GM21390 (cell line): ENCODE data around the gene ISLR.

ENCODE experiments used
- ATAC-seq: cut with Tn5 transposase; IDR thresholded peaks from one replicate; pipeline ENCODE4 v1.9.1; 2021; ENCODE audit not compliant: unreplicated experiment

Gene ISLR

GRCh38 chr15:74173380-74174218, at the start of gene ISLR:
TSS of gene ISLR (plus strand) at chr15:74173710. CDS start at chr15:74174859, 1,149 bp downstream.
- no peak for ATAC-seq

- no peak for ATAC-seq
Measured at GRCh38 chr15:74124196-74124595, 49.3 kb upstream of the ISLR start.

GRCh38 chr15:74124759-74125158, 48.8 kb upstream of the ISLR start:
- ATAC-seq, result no peak

DNA sequence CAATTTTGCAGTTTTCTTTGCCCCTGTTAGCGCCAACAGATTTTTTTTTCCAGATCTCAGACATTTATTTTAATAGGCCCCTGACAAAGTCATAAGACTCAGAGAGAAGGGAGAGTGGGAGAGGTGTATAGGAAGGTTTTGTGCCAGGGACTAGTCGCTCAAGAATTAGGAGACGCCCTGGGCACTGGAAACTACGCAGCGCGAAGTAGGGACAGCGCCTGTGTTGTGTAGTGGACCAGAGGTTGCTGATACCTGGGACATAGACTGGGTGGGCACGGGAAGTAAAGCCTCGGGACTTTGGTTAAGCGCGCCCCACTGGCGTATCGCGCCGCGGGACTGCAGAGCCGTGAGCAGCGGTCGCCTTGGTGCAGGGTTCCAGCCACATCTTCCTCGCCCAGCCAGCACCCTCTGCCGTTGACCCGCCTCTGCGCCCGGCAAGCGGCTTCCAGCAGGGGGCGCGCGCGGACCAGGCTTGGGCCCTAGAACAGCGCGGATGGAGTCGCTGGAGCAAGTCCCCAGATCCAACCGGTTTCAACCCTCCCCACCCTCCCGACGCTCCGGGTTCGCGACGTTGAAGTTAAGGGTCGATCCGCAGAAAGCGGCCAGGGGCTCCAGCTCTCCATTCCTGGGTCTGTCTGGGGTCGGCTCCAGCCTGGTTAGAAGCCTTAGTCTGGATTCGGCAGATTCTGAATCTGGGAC, 46.1 kb upstream of the ISLR start:
- ATAC-seq, result peak; percentile 55

DNA sequence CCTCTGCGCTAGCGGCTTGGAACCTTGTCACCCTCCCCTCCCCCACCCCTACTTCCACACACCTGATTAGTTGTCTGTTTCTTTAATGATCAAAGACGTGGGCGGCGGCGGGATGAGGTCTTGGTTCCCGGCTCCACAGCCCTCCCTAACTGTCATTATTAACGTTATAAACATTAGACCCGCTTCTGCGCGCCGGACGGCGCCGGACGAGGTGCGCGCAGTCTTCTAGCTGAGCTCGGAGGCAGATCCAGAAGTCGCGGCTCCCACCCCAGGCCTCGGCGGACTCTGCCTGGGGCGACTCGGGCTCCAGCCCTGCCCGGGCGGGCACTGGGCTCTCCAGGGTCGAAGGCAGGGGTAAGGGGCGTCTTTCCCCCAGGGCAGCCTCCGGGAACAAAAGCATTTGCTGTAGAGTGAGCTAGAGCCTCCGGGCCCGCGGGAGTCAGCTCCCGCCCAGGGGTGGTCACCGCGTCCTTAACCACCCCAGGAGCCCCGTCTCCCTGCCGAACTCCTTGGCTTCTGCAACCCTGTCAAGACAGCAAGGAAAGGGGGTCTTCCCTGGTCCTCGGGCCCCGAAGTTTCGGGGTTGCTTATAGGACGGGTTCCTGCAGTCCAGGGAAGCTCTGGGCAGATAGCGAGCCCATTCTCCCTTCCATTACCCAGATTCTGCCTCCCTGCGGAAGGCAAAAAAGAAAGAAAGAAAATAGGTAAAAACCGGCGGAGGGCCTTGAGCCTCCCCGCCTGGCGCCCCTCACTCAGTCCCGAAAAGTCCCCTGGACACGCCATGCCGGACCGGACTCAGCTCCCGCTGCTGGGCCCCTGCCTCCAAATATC, 45.3 kb upstream of the ISLR start:
- no peak for ATAC-seq

GRCh38 chr15:74128785-74129585, 44.5 kb upstream of the ISLR start:
- no peak for ATAC-seq

DNA sequence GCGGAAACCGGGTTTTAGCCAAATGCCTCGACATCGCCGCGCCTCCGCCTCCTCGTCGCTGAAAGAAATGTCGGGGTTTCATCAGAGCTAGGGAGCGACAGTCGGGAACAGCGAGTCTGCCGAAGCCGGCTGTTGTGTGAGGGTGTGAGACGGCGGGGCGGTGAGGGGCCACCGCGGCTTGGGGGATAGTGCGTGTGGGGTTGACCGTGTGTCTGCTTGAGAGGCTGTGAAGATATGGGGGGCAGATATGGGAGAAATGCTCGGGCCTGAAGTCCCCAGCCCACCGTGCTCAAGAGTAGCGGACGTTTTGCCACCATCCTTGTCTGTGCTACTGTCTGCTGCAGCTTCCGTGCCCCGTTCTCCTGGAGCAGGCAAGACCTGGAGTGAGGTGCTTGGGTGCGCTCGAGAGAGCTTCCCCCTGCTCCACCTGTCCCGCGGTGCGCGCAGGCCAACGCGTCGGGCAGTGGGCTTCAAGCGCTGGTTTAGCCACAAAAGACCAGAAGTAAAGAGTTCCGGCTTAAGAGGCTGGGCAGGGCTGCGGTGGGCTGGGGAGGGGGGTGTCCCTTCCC, 43.8 kb upstream of the ISLR start:
- no peak for ATAC-seq

- ATAC-seq, result no peak
Measured at GRCh38 chr15:74130155-74130848, 43.2 kb upstream of the ISLR start, which contains the start of gene ISLR2. TSS of gene ISLR2 (plus strand) at chr15:74130586. CDS start at chr15:74132755, 2,169 bp downstream.

- ATAC-seq, result no peak
Measured at GRCh38 chr15:74130849-74131627, 42.5 kb upstream of the ISLR start.

DNA sequence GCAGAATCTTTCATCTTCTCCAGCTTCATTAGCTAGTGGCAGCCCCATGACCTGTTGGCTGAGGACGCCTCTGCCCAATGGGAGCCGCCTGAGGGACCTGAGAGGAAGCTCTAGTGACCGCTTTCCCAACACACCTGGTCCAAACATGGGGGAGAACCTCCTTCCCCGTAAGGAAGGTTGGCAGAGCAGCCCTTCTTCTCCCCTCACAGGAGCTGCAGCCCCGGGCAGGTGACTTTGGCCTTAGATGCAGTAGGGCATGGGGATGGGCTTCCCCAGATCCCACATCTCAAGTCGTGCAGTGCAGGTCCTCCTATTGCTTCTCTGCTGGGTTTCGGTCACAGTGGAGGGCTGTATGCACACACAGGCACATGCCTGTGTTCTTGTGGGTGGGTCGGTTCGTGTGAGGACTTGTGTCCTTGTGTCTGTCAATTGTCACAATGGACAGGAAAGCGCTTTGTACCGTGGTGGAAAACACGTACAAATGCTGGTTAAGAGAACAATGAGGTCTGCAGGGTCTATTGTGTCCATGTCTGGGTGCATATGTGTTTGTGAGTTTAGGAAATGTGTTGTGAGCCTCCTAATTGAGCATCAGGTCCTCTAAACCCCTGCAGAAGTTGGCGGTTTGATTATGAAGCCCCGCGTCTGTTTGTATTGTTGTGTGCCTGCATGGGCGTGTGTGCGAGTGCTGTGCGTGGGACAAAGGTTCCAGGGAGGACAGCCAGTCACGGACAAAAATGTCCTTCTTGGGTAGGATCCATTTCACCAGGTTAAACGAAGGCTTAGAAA, 41.7 kb upstream of the ISLR start:
- no peak for ATAC-seq

DNA sequence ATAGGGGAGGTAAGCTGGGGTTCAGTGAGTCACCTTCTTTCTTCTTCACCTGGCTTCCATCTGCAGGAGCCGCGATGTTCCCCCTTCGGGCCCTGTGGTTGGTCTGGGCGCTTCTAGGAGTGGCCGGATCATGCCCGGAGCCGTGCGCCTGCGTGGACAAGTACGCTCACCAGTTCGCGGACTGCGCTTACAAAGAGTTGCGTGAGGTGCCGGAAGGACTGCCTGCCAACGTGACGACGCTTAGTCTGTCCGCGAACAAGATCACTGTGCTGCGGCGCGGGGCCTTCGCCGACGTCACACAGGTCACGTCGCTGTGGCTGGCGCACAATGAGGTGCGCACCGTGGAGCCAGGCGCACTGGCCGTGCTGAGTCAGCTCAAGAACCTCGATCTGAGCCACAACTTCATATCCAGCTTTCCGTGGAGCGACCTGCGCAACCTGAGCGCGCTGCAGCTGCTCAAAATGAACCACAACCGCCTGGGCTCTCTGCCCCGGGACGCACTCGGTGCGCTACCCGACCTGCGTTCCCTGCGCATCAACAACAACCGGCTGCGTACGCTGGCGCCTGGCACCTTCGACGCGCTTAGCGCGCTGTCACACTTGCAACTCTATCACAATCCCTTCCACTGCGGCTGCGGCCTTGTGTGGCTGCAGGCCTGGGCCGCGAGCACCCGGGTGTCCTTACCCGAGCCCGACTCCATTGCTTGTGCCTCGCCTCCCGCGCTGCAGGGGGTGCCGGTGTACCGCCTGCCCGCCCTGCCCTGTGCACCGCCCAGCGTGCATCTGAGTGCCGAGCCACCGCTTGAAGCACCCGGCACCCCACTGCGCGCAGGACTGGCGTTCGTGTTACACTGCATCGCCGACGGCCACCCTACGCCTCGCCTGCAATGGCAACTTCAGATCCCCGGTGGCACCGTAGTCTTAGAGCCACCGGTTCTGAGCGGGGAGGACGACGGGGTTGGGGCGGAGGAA, 40.5 kb upstream of the ISLR start:
- ATAC-seq, result no peak

DNA sequence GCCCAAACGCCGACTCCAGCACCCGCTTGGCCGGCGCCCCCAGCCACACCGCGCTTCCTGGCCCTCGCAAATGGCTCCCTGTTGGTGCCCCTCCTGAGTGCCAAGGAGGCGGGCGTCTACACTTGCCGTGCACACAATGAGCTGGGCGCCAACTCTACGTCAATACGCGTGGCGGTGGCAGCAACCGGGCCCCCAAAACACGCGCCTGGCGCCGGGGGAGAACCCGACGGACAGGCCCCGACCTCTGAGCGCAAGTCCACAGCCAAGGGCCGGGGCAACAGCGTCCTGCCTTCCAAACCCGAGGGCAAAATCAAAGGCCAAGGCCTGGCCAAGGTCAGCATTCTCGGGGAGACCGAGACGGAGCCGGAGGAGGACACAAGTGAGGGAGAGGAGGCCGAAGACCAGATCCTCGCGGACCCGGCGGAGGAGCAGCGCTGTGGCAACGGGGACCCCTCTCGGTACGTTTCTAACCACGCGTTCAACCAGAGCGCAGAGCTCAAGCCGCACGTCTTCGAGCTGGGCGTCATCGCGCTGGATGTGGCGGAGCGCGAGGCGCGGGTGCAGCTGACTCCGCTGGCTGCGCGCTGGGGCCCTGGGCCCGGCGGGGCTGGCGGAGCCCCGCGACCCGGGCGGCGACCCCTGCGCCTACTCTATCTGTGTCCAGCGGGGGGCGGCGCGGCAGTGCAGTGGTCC, 39.7 kb upstream of the ISLR start:
- ATAC-seq, result no peak

- no peak for ATAC-seq
Measured at GRCh38 chr15:74134387-74135027, 39.0 kb upstream of the ISLR start.

GRCh38 chr15:74135041-74135565, 38.4 kb upstream of the ISLR start:
- ATAC-seq, result no peak

GRCh38 chr15:74136540-74136813, 37.0 kb upstream of the ISLR start:
- no peak for ATAC-seq
